ENCODE measurements around the gene QRICH1.

The QRICH1 gene

DNA sequence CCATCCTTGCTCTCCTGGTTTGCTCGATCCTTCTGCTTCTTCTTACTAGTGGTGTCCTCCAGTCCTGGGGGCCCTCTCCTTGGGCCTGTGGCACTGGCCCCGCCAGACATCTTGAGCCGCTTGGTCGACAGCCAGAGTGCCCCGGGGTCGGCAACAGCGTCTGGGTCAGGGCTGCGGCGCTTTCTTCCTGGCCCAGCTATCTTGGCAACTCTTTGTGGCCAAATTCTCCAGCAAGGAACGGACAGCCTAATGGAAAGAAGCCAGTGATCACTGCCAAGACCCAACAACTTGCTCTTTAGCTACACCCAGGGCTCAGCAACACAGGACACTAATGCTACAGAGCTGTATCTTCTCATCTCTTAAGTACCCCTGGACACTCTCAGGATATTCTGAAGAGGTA, 25.2 kb upstream of the QRICH1 start:
- DNase-seq (ENCODE audit: low read depth in 2 of 2) = no peak

- no peak for DNase-seq (ENCODE audit: low read depth in 2 of 2)
These were observed 18.4 kb upstream of the QRICH1 start for GRCh38 chr3:49112262-49112661.

DNA sequence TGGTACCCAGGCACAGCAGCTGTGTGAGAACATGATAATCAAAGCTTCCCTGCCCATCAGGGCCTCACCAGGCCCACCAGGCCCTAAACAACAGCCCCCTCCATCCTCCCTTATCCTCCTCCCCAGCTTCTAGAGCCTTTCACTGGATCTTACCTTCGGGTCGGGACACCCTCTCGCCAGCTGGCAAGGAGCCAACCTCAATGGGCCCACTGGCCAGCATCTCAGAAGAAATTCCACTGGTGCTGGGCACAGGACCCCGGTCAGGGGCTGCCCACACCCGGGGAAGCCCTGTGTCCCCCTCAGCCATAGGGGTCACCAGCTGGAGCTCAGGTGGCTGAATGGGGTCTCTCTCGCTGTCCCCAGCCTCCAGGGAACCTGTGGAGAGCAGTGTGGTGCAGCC, 17.5 kb upstream of the QRICH1 start:
- no peak for DNase-seq (ENCODE audit: low read depth in 2 of 2)

- no peak for DNase-seq (ENCODE audit: low read depth in 2 of 2)
These were observed 16.9 kb upstream of the QRICH1 start for GRCh38 chr3:49110780-49111179.

DNA sequence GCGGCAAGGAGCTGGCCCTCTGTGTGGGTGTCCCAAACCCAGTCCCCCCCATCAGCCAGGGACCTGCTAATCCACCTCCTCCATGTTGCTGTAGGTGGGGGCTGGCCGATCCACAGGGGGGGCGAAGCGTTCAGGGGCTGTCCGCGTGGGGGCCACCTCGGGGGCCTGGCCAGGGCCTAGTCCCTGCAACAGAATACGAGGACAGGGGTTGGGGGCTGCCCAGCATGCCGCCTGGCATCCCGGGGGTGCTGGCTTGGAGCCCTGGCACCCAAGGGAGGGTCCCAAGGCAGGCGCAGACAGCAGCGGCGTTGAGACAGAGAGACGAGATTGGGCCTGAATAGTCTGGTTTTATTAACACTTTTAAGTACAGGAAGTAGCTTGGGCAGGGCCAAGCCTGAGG, 14.5 kb upstream of the QRICH1 start:
- DNase-seq (ENCODE audit: low read depth in 2 of 2) = no peak

DNA sequence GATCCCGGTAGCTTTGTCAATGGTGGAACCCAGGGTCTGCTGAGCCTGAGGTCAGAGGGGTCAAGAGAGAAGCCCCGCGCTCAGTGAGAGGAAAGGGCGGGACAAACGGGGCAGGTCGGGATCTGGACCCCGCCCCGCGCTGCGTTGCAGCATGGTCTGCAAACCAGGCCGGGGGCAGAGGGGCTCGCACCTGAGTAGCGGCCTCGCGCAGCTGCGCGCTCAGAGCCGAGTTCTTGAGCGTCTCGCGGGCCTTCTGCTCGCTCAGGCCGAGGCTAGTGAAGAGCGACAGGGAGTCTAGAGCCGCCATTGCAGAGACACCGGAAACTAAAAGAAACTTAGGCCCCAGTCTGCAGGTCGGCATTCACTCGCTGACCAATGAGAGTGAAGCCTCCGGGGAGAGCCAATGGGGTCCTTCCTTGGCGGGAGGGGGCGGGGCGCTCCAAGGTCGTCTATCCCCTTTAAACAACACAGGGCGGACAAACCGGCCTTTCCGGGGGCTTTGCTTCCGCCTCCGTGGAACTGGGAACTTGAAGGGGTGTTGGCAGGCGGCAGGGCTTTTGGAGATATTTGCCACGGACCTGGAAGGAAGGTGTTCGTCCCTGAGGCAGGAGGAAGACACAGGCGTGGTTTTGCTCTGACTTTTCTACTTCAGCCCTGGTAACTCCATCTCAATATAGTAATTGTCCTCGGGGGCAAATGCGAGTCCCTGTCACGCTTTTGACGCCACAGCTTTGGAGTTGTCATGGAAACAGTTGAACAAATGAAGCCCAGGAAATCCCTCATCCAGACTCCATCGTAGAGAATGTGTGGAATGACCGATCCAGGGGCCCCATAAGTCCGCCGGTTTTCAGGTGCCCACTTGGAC, 10.8 kb upstream of the QRICH1 start, which contains the start of gene QARS1:
Gene QARS1 (minus strand): TSS at position 331 of the 865 bp plus-strand sequence. CDS start 24 bp downstream, at position 307.
- peak; percentile 78 to 86 for DNase-seq (ENCODE audit: low read depth in 2 of 2)

GRCh38 chr3:49104052-49104426, 10.2 kb upstream of the QRICH1 start:
- DNase-seq (ENCODE audit: low read depth in 2 of 2) = no peak

GRCh38 chr3:49100046-49100615, 6.3 kb upstream of the QRICH1 start:
- no peak for DNase-seq (ENCODE audit: low read depth in 2 of 2)

GRCh38 chr3:49098910-49099630, 5.2 kb upstream of the QRICH1 start:
- DNase-seq (ENCODE audit: low read depth in 2 of 2) = no peak

DNA sequence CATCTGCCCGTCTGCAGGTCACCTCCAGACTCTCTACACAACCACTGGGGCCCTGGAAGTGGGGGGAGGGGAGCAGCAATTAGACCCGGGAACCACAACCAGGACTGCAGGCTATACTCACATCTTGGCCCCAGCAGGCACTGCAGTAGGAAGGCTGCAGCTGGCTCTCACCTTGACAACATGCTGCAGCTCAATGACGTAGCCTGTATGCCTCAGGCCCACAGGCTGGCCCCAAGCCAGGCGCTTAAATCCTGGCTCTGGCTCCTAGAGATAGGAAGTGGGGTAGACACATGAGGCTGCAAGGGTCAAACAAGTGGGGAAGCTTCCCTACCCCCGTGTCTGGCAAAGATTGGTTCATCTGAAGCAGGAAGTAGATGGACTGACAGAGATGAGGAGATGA, 4.6 kb upstream of the QRICH1 start:
- no peak for DNase-seq (ENCODE audit: low read depth in 2 of 2)

DNA sequence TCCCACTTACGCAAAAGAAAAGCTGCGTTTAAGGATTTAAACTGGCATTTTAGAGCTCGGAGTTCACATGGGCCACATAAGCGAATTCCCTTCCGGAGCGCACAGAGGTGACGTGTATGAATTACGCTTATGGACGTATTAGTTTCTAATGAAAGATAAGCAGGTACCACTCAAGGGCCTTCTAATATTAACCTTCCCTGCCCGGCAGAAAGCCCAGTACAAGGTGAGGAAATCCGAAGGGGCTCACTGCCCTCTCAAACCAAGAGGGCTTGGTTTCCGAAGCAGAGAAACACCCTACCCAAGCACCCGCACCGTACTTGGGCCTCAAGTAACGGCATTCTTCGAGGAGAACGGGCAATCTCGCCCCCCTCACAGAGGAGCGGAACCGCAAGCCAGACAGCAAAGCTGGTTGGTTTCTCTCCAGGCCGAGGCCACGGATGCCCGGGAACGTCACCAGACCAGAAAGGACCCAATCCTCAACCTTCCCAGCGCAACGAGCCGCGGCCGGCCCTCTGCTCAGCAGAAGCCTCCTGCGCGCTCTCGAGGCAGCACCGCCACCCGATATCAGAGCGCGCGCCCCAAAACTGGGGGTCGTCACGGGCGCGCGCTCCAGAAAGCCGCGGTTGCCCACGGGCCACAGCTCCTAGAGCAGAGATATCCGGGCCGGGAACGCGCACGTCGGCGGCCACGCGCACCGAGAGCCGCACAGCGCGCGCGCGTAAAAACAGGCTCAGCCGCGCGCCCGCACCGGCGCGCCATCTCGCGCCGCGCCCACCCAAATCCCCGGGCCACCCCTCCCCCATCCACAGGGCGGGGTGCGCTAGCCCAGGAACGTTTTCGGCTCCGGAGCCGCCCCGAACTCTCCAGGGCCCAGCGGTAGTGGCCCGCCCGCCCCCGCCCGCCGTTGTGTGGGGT, 676 bp downstream of the QRICH1 start:
- peak; percentile 72 to 78 for DNase-seq (ENCODE audit: low read depth in 2 of 2)

DNA sequence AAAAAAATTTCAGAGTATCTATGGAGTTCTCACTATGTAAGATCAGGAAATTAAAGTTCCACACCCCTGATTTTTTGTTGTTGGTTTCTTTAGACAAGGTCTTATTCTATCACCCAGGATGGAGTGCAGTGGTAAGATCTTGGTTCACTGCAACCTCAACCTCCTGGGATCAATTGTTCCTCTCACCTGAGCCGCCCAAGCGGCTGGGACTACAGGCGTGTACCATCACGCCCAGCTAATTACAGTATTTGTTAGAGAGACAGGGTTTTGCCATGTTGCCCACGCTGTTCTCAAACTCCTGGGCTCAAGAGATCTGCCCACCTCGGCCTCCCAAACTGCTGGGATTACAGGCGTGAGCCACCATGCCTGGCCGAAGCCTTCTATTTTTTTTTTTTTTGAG, 12.4 kb downstream of the QRICH1 start:
- no peak for DNase-seq (ENCODE audit: low read depth in 2 of 2)

DNA sequence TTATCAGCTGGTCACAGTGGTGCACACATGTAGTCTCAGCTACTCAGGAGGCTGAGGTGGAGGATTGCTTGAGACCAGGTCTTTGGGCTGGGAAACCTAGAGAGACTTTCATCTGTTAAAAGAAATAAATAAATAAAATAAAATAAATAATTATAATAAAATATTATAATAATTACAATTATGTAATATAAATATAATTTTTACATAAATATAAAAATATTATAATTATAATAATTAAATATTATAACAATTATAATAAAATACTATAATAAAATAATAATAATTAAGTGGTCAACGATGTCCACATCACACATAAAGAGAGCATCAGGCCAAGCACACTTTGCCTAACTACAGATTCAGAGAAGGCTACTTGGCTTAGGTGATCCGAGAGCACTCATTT, 14.6 kb downstream of the QRICH1 start:
- no peak for DNase-seq (ENCODE audit: low read depth in 2 of 2)

DNA sequence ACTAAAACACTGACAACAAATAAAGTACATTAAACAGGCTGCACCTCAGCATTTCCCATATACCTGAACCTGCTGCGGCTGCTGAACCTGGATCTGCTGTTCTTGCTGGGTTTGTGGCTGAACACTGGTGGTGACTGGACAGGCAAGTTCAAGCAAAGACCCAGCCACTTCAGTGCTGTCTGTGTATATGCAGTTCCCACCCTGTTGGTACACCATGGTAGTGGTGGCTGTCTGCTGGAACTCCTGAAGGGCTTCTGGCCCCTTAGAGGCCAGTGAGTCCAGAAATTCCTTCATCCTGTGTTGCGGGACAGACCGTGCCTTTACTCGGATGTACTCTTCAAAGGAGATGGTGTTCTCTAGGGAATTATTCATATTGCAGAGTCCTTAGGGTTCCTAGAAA, 17.2 kb downstream of the QRICH1 start:
- DNase-seq (ENCODE audit: low read depth in 2 of 2) = no peak

DNA sequence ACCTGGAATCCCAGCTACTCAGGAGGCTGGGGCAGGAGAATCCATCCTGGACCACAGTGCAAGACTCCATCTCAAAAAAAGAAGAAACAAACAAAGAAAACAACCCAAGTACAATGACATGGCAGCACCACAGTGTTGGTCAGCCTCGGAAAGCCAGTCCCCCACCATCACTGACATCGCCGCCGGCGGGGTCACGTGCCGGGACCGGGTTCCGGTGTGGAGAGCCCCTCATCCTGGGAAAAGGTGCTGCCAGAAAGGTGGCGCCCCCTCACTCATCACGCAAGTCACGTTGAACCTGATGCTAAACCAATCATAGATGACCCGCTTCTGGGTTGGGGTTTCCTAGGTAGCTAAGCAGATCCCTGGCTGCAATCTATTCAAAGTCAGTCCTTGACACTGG, 17.8 kb downstream of the QRICH1 start:
- no peak for DNase-seq (ENCODE audit: low read depth in 2 of 2)

DNA sequence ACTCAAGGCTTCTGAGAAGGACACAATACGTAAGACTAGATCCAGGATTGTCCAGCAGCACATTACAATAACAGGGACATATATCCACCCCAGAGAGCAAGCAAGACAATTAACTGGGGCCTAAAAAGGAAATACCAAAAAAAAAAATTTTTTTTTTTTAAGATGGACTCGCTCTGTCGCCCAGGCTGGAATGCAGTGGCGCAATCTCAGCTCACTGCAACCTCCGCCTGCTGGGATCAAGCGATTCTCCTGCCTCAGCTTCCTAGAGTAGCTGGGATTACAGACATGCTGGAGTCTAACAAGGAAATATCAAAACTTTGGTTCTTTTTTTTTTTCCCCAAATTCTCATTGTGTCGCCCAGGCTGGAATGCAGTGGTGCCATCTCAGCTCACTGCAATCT, 35.9 kb downstream of the QRICH1 start:
- DNase-seq (ENCODE audit: low read depth in 2 of 2) = no peak

DNA sequence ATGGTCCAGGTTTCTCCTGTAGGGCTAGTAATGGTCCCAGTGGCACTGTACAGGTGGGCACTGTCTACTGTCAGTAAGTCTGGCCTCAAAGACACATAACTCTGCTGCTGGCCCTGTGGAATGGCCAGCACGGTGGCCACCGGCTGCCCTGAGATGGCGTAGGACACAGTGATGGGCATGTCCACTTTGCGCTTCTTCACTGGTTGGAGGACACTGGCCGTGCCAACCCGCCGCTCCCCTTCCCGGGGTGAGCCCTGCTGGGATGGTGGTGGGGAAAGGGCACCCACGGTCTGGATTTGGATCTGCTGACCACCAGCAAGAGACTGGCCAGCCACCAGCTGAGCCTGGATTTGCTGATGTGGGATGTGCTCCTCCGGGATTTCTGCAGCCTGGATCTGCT, 36.6 kb downstream of the QRICH1 start:
- no peak for DNase-seq (ENCODE audit: low read depth in 2 of 2)

DNA sequence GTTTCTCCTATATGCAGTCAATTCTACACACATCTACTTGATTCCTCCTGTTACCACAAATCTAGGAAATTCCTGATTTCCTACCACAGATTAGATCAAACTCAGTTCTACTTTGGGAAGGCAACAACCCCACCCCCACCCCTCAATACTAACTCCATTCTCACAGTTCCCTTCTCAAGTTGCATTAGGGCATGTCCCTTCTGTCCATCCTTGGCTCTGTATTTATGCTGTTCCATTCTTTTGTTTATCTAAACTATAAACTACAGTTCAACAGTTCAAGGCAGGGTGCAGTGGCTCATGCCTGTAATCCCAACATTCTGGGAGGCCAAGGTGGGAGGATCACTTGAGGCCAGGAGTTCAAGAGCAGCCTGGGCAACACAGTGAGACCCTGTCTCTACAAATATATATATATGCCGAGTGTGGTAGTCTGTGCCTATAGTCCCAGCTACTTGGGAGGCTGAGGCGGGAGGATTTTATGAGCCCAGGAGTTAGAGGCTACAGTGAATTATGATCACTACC, 39.5 kb downstream of the QRICH1 start:
- DNase-seq (ENCODE audit: low read depth in 2 of 2) = no peak

GRCh38 chr3:49053543-49053942, 40.3 kb downstream of the QRICH1 start:
- no peak for DNase-seq (ENCODE audit: low read depth in 2 of 2)

DNA sequence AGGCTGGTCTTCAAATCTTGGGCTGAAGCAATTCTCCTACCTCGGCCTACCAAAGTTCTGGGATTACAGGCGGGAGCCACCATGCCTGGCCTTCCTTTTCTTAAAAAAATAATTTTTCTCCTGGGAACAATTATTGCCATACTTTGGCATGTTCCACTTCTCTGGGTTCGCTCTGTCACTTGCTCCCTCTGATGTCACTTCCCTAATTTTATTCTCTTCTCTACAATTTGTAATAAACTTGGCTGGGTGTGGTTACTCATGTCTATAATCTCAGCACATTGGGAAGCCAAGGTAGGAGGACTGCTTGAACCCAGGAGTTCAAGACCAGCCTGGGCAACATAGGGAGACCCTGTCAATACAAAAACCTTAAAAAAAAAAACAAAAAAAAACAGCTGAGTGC, 58.6 kb downstream of the QRICH1 start:
- DNase-seq (ENCODE audit: low read depth in 2 of 2) = no peak

DNA sequence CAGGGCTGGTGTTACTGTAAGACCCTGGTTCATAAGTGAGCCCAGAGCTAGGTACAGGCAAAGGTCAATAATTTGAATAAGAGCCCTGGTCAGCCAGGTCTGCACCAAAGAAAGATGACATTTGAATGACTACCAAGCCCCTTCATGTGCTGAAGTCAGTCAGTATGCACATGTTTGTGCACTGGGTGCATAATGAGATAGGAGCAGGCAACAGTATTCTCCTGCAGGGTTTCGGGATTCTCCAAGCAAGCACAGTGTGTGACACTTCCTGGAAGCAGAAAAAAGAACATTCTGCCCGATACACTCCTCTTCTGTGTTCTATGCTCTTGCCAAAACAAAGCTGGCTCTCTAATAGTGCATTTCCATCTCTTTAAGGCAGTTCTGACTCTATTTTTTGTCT, 59.2 kb downstream of the QRICH1 start:
- no peak for DNase-seq (ENCODE audit: low read depth in 2 of 2)

All from stimulated activated CD4-positive, alpha-beta T cell treated with anti-CD3 and anti-CD28 coated beads, Interleukin-15, amount 100 ng/mL, for 48 hours (primary cell).